ENCODE results near the gene SLC7A10.

SLC7A10 gene

DNA sequence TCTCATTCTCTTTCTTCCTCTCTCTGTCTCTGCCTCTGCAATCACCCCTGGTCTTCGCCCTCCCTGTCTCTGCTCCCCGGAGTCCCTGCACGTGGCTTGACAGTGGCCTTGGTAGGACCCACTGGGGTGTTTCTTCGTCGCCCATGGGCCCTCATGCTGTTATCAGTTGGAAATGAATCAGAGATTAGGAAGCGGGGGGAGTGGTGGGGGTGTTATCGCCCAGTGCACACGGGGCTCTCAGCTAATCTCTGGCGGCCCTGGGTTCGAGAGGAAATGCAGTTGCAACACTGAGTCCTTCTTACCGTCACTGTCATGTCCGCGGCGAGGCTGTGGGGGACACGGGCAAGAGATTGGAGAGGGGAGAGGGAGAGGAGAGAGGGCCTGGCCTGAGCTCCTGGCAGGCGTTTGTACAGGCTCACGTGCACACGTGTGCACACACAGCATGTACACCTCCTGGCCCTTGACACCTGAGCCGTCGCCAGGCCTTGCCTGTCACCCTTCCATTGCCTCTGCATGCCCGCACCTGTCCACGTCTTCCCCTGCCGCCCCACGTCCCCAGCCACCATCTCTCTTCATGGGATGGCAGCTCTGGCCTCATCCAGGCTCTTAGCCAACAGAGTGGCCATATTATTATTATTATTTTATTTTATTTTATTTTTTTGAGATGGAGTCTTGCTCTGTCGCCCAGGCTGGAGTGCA lies 37.8 kb upstream of the SLC7A10 start:
- H3K36me3 ChIP-seq (ENCODE audit: insufficient read depth, low read length): no peaks in the 10 kb centered on the region
- no peak overlapping the region for H3K4me3 ChIP-seq (ENCODE audit: low read length)
- H2AFZ ChIP-seq (ENCODE audit: low read depth, low read length): no peak overlapping the region
- H3K9me3 ChIP-seq (ENCODE audit: low read length): no peaks in the 10 kb centered on the region
- H3K4me1 ChIP-seq (ENCODE audit: insufficient read depth, low read length): no peaks in the 10 kb centered on the region
- peaks cover 22% of the 10 kb centered on the region for H3K27me3 ChIP-seq (ENCODE audit: insufficient read depth, low read length)

DNA sequence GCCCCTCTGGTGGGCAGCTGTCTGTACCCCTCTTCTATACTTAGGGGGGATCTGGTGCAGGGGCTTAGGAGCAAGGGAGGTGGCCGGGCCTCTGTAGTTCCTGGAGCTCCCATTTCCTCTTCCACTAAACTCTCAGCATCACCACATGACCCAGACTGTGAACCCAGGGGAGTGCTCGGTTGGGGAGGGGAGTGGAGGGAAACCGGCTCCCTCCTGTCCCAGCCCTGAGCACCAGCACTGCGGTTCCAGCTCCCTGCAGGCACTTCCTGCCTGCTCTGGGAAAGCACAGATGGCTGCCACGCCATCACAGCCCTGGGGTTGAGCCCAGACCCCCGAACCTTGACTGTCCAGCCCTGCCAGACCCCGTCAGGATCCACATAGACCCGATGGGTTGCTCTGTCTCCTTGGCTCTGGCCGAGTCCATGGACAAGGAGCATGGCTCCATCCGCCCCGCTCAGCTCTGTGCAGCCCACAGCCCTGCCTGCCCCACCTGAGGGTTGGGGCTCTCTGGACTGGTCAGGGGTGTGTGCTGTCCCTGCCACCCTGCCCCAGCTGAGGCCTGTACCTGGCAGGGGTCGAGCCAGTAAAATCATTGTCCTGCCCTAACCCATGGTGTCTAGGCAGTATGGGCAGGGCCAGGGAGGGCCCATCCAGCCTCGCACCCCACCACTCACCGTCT lies 36.0 kb upstream of the SLC7A10 start:
- Histone ChIP-seq H3K36me3 (ENCODE audit: insufficient read depth, low read length) (no peaks in the 10 kb centered on the region), H3K4me3 (ENCODE audit: low read length) (no peak overlapping the region), H3K4me1 (ENCODE audit: insufficient read depth, low read length) (no peaks in the 10 kb centered on the region), H3K9me3 (ENCODE audit: low read length) (no peaks in the 10 kb centered on the region), H3K27me3 (ENCODE audit: insufficient read depth, low read length) (peaks cover 23% of the 10 kb centered on the region), H2AFZ (ENCODE audit: low read depth, low read length) (no peak overlapping the region)

DNA sequence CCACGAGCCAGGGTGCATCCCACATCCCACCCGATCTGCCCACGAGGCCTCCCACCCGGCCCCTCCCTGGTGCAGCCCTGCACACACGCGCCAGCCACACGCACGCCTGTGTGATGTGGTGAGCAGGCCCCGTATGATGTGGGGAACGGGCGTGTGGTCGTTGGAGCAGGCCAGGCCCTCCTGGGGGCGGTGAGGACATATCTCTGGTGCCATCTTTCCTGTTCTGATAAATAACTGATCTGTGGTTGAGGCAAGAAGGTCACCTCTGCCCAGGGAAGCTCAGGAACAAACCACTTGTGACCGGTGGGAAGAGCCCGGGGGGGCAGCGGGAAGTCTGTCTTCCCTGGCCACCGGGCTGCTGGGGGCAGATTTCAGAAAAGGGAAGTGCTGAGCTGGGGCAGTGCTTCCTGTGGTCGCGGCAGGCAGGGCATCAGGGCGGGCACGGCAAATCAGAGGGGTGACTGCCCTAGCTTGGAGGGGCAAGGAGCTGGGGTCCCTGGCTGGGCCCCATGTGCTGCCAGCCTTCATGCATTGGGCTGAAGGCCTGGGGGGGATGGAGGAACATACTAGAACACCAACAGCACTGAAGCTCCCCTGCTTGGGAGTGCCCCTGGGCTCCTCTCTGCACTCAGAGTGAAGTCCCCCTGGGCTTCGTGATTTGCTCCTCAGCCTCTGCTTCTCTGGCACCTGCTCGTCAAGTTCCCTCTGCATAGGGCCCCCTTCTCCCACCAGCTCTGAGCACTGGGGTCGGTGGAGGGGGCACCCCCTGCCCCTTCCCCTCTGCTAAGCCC lies 35.2 kb upstream of the SLC7A10 start:
- no peaks in the 10 kb centered on the region for H3K9me3 ChIP-seq (ENCODE audit: low read length)
- H3K36me3 ChIP-seq (ENCODE audit: insufficient read depth, low read length): no peaks in the 10 kb centered on the region
- no peak overlapping the region for H2AFZ ChIP-seq (ENCODE audit: low read depth, low read length)
- peaks cover 25% of the 10 kb centered on the region for H3K27me3 ChIP-seq (ENCODE audit: insufficient read depth, low read length)
- H3K4me1 ChIP-seq (ENCODE audit: insufficient read depth, low read length): no peaks in the 10 kb centered on the region
- no peak overlapping the region for H3K4me3 ChIP-seq (ENCODE audit: low read length)

DNA sequence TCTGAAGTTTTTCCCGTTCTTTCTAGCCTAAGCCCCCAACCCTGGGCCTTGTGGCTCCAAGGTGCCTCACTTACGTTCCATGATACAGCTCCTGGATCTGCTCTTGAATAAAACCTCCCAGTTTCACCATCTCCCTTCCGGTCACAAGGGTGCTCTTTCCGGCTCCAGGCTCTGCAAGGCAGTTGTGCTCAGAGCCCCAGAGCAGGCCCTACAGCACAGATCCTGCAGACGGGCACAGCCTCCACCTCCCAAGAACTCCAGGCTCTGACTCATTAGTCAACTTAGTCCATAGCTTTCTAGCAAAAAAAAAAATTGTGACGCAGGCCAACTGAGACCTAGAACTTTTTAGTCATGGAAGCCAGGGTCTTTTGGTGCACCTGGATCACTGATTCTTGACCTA lies 33.9 kb upstream of the SLC7A10 start:
- no peak overlapping the region for H3K4me3 ChIP-seq (ENCODE audit: low read length)

DNA sequence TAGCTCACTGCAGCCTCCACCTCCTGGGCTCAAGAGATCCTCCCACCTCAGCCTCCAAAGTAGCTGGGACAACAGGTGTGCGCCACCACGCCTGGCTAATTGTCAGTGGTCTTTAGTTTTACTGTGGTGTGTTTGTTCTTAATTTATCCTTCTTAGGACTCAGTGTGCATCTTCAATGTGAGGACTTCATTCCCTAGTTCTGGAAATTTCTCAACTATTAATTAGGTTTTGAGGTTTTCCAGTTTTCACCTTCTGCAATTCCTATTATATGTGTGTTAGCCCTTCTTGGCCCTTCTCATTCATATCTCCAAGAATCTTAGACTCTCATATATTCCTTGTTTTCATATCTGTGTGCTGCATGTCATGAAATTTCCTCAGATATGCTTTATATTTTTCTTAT lies 32.2 kb upstream of the SLC7A10 start:
- no peaks in the 10 kb centered on the region for H3K4me1 ChIP-seq (ENCODE audit: insufficient read depth, low read length)
- H3K27me3 ChIP-seq (ENCODE audit: insufficient read depth, low read length): peaks cover 21% of the 10 kb centered on the region
- no peak overlapping the region for H2AFZ ChIP-seq (ENCODE audit: low read depth, low read length)
- no peaks in the 10 kb centered on the region for H3K36me3 ChIP-seq (ENCODE audit: insufficient read depth, low read length)
- no peaks in the 10 kb centered on the region for H3K9me3 ChIP-seq (ENCODE audit: low read length)
- no peak overlapping the region for H3K4me3 ChIP-seq (ENCODE audit: low read length)

More for the DNA sequence above, 33.9 kb upstream of the SLC7A10 start:
- H3K27me3 ChIP-seq (ENCODE audit: insufficient read depth, low read length): peaks cover 25% of the 10 kb centered on the region
- H3K9me3 ChIP-seq (ENCODE audit: low read length): no peaks in the 10 kb centered on the region
- H3K4me1 ChIP-seq (ENCODE audit: insufficient read depth, low read length): no peaks in the 10 kb centered on the region
- H3K36me3 ChIP-seq (ENCODE audit: insufficient read depth, low read length): no peaks in the 10 kb centered on the region
- H2AFZ ChIP-seq (ENCODE audit: low read depth, low read length): no peak overlapping the region

DNA sequence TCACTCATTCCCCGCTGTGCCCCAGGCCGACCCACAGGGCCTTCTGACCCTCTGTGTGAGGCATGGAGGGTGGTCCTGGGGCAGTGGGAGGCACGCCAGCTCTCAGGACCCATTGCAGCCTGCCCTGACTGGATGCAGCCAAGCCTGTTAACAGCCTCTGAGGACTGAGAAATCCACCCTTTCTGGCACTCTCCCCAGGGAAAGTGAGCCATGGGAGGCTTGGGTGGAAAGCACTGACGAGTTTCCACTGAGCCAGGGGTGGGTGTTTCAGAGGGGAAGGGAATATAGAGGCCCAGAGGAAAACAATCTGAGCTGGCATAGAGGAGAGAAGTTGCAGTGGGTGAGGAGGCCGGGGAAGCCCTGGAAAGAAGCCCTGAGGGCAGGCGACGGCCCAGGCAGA lies 30.6 kb upstream of the SLC7A10 start:
- Histone ChIP-seq H3K4me1 (ENCODE audit: insufficient read depth, low read length) (no peaks in the 10 kb centered on the region), H2AFZ (ENCODE audit: low read depth, low read length) (no peak overlapping the region), H3K36me3 (ENCODE audit: insufficient read depth, low read length) (no peaks in the 10 kb centered on the region), H3K27me3 (ENCODE audit: insufficient read depth, low read length) (peaks cover 14% of the 10 kb centered on the region), H3K4me3 (ENCODE audit: low read length) (no peak overlapping the region), H3K9me3 (ENCODE audit: low read length) (no peaks in the 10 kb centered on the region)

DNA sequence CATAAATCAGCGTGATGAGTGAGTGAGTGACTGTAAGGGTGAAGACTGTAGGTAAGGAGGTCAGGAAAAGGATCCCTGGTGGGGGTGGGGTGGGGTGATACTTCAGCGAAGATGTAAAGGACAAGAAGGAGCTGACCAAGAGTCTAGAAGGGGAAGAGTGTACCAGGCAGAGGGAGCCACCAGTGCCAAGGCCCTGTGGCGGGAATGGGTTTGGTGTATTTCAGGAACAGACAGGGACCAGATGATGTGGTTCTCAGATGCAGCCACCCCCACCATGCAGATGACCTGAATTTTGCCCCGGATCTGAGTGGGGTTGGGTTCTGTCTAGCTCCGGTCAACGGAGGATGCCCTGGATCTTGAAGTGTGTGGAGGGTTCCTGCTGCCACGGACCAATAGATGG lies 30.1 kb upstream of the SLC7A10 start:
- Histone ChIP-seq H2AFZ (ENCODE audit: low read depth, low read length) (no peak overlapping the region), H3K4me3 (ENCODE audit: low read length) (no peak overlapping the region), H3K36me3 (ENCODE audit: insufficient read depth, low read length) (no peaks in the 10 kb centered on the region), H3K27me3 (ENCODE audit: insufficient read depth, low read length) (peaks cover 10% of the 10 kb centered on the region), H3K4me1 (ENCODE audit: insufficient read depth, low read length) (no peaks in the 10 kb centered on the region), H3K9me3 (ENCODE audit: low read length) (no peaks in the 10 kb centered on the region)

DNA sequence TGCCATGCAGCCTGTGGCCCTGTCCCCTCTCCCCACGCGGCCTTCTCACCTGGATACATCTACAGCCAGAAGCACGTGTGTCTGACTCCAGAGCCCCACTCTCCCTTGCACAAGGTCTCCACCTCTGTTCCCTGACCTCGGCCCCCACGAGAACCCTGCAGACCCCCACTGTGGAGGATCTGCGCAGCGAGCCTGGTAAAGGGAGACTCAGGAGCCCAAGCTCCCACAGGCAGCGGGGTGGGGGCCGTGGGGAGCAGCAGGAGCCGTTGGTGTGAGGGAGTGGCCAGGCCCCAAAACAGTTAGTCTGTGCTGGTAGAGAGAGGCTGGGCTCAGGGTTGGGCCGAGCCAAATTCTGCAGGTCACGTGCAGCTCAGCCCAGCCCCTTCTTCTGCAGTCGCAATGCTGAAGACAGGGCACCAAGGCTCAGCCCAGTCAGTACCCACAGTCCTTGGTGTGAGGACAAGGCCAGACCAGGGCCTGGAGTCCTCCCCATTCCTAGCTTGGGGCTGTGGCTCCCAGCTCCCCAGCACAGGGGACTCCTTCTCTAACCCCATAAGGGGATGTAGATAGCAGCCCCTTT lies 28.7 kb upstream of the SLC7A10 start:
- H3K36me3 ChIP-seq (ENCODE audit: insufficient read depth, low read length): no peaks in the 10 kb centered on the region
- H3K27me3 ChIP-seq (ENCODE audit: insufficient read depth, low read length): peaks cover 5% of the 10 kb centered on the region
- H2AFZ ChIP-seq (ENCODE audit: low read depth, low read length): no peak overlapping the region
- no peak overlapping the region for H3K4me3 ChIP-seq (ENCODE audit: low read length)
- H3K4me1 ChIP-seq (ENCODE audit: insufficient read depth, low read length): no peaks in the 10 kb centered on the region
- no peaks in the 10 kb centered on the region for H3K9me3 ChIP-seq (ENCODE audit: low read length)

DNA sequence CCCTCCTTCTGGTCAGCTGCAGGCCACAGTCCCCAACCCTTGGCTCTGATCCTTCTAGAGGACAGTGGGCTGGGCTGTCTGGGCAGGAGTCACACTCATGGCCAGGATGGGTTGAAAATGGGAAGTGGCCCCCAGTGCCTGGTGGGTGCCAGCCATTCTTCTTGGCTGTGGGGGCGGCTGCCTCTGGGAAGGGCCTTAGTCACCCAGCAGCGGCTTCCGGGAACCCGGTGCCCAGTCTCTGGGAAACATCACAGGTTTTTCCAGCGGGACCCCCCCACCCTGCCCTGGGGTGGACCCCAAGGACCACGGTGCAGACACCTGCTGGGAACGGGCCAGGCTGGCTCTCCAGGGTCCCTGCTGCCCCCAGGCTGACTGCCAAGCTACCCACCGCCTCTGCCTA lies 27.3 kb upstream of the SLC7A10 start:
- Histone ChIP-seq H3K4me1 (ENCODE audit: insufficient read depth, low read length) (no peaks in the 10 kb centered on the region), H3K36me3 (ENCODE audit: insufficient read depth, low read length) (no peaks in the 10 kb centered on the region), H2AFZ (ENCODE audit: low read depth, low read length) (no peak overlapping the region), H3K9me3 (ENCODE audit: low read length) (no peaks in the 10 kb centered on the region), H3K27me3 (ENCODE audit: insufficient read depth, low read length) (peaks cover 5% of the 10 kb centered on the region), H3K4me3 (ENCODE audit: low read length) (no peak overlapping the region)

DNA sequence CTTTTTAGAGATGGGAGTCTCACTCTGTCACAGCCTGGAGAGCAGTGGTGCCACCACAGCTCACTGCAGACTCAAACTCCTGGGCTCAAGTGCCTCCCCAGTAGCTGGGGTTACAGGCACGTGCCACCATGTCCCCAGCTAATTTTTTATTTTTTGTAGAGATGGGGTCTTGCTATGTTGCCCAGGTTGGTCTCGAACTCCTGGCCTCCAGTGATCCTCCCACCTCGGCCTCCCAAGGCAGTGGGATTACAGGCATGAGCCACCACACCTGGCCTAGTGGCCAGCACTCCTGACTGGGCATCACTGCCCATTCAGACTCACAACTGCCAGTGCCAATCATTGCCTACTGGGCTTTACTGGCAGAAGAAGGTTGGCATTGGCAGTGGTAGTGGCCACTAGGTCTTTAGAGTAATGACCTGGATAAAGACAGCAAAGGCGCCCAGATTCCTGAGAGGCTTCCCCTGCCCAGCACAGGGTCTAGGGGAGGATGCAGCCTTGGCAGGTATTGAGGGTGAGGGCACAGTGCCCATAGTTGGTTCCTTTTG lies 26.8 kb upstream of the SLC7A10 start:
- Histone ChIP-seq H3K36me3 (ENCODE audit: insufficient read depth, low read length) (no peaks in the 10 kb centered on the region), H3K4me1 (ENCODE audit: insufficient read depth, low read length) (no peaks in the 10 kb centered on the region), H2AFZ (ENCODE audit: low read depth, low read length) (no peak overlapping the region), H3K4me3 (ENCODE audit: low read length) (no peak overlapping the region), H3K27me3 (ENCODE audit: insufficient read depth, low read length) (peaks cover 5% of the 10 kb centered on the region), H3K9me3 (ENCODE audit: low read length) (no peaks in the 10 kb centered on the region)

DNA sequence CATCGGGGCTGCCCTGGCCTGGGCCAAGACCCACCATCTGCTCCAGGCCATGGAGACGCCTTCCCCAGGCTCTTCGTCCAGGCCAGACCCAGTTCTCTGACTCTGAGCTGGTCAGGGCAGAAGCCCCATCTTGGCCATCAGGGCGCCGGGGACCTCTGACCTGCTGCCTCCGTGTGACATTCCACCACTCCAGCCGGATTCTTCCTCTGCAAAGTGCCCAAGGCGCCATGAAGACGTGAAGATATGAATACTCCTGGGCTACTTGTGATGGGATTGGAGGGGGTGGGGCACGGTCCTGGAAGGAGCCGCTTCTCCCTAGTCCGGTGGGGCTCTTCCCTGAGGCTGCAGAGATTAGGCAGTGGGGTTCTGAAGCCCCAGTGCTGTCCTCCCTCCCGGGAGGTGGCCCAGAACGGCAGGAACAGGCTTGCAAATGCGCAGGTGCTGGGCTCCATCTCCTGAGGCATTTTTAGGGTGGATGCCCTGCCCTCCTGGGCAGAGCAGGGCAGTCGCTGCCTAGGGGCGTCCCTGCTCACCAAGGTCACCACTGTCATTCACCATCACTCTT lies 26.0 kb upstream of the SLC7A10 start:
- H3K4me3 ChIP-seq (ENCODE audit: low read length): no peak overlapping the region
- H3K36me3 ChIP-seq (ENCODE audit: insufficient read depth, low read length): no peaks in the 10 kb centered on the region
- H3K4me1 ChIP-seq (ENCODE audit: insufficient read depth, low read length): no peaks in the 10 kb centered on the region
- H3K9me3 ChIP-seq (ENCODE audit: low read length): no peaks in the 10 kb centered on the region
- peaks cover 4% of the 10 kb centered on the region for H3K27me3 ChIP-seq (ENCODE audit: insufficient read depth, low read length)
- no peak overlapping the region for H2AFZ ChIP-seq (ENCODE audit: low read depth, low read length)

DNA sequence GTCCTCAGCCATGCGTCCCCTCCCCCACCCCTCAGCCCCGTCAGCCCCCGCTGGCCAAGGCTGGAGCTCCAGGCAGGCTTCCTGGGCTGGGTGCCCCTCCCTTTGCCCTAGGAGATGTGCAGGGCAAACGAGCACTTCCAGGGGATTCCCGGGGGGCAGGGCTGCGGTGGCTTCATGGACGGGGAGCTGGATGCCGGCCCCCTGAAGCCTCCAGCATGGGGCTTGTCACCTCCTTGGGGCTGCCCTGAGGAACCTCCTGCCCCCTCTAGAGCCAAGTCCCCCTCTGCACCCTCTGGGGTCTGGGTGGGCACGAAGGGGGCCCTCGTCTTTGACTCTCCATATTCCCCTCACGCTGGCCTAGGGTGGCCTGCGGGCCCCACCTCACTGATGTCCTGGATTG lies 25.4 kb upstream of the SLC7A10 start:
- H3K4me3 ChIP-seq (ENCODE audit: low read length): no peak overlapping the region
- H3K36me3 ChIP-seq (ENCODE audit: insufficient read depth, low read length): no peaks in the 10 kb centered on the region
- H3K4me1 ChIP-seq (ENCODE audit: insufficient read depth, low read length): no peaks in the 10 kb centered on the region
- peaks cover 3% of the 10 kb centered on the region for H3K27me3 ChIP-seq (ENCODE audit: insufficient read depth, low read length)
- no peak overlapping the region for H2AFZ ChIP-seq (ENCODE audit: low read depth, low read length)
- H3K9me3 ChIP-seq (ENCODE audit: low read length): no peaks in the 10 kb centered on the region

Measured in neuron (in vitro differentiated cells).